Measurements from ENCODE around the gene OGDH. TPM values are rescaled to one million over a fixed set of nuclear protein-coding genes. Genes with fewer than 3 reads are reported as not detected.

OGDH gene
- total RNA-seq: 79.6 and 110 TPM in 2 replicates

DNA sequence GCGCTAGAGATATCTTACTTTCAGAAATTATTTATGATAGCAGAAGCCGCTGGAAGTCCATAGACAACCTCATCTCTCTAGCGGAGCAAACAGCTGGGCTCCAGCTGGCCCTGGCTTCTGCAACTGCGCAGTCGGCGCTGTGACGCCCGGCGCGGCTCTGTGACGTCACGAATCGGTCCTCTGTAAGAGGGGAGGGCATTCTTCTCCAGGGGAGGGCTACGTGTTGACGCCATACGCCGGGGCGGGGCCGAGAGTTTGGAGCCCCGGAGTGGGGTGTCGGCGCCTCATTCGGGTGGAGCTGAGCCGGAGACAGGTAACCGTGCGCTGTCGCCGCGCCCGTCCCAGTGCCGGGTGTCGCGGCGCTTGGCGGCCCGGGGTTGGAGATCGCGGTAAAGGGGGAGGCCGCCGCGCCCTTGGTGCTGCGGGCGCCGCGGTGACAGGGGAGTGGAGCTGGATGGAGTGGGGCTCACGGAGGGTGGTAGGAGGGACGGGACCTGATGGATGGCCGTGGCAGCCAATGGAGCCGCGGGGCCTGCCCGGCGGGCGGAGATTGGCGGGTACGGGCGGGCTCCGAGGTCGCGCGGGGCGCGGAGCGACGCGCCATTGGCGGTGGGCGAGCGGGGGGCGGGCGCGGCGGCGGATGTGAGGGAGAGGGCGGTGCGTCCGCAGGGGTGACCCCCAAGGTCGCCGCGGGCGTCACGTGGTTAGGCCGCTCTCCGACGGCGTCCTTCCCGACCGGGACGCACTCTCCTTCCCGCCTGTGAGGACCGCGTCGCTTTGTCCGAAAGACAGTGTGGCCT lies at the start of gene OGDH:
TSS of gene OGDH (plus strand) at position 287 of the 800 bp plus-strand sequence. CDS start 17,717 bp downstream, outside the sequence.

DNA sequence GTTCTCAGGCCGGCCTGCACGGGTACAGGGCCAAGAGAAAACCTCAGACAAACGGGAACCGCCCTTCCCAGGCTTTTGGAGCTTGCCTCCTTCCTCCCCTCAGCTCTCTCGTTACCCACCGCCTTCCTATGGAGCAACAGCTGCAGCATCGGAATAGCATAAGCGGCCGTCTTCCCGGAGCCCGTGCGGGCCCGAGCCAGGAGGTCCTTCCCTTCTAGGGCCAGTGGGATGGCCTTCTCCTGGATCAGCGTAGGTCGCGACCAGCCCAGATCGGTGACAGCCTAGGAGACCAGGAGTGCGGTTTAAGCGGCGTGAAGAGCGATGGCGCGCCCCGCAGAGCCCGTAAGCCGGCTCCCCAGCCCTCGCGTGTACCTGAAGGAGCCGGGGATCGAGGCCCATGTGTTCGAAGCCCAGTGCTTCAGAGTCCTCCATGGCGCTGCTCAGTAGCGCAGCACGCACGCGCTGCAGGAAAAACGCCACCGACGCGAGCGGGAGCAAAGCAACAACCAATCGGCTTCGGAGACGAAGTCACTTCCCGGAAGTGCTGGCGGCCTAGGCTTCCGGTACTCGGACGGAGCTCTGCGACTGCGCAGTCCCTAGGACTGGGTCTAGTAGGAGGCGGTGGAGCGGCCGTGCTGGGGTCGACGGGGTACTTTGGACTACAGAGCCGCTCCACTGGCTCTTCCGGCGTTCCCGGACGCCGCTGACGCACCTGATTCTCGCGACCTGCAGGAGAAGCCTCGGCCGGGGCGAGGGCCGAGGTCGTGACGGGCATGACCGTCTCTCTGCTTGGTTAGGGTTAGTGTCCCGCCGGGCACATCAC lies 32.8 kb upstream of the OGDH start, which contains the start of gene DDX56:
TSS of gene DDX56 (minus strand) at position 445 of the 823 bp plus-strand sequence. CDS start at position 432, 13 bp downstream.

DNA sequence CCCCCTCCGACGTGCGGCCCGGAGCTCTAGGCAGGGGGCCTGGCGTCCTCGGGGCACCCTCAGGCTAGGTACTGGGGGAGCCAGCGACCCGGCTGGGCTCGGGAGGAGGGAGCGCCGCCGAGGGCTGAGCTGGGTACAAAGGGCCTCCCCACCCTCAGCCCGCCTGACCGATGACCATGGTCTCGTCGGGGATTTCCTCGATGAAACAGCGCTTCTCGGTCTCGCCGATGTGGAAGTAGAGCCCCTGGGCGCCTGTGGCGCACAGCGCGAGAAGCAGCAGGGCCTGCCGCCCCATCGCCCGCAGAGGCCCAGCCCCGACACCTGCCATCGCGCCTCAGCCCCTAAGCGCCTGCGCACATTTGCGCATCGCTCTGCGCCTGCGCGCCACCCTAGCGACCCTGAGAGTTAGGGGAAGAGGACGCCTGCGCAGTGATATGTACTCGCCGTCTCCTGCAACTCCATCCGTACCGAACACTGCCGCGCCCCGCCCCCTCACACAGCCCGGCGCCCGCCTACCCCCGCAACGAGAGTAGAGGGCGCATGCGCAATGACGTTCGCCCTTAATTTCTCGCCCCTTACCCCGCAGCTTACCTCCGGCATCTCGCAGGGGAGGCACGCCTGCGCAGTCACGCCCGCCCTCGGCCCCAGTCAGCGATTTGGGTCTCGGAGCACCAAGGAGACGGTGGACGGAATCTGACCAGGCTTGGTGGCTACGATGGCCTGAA lies 24.4 kb upstream of the OGDH start, which contains the start of gene TMED4:
TSS of gene TMED4 (minus strand) at position 353 of the 725 bp plus-strand sequence. CDS start at position 328, 25 bp downstream.

DNA sequence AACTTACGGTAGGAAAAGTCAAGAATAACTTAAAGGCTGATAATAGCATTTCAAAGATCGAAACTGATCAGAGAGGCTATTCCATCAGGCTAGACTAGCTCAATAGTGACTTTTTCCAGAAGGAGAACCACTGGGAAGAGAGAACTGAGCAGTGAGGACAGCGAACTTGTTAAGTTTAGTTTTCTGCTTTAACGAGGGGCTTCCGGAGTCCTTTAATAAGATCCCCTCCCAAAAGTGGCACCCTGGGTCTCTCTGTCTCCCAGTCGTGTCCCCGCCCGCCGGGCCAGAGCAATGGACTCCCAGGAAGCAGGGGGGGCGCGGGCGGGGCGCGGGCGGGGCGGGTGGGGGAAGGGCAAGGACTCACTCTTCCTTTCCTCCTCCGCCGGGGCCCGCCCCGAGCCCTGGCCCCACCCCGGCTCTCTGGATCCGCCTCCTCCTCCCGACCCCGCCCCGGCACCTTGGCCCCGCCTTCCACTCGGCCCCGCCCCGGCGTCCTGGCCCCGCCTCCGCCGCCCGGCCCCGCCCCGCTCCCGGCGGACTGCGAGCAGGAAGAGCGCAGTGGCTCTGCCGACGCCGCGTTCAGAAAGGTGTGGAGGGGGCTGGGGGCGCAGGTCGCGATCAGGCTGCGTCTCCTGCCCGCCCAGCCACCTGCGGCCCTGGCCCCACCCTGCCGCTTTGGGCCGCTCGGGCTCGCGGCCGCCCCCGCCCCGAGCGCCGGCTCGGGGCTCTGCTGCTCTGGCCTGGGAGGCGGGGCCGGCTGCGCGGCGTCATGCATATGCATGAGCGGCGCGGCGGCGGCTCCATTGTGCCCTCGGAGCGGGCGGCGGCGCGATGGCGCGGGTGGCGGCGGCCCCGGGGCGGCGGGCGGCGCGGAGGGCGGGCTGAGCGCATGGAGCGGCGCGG lies 141.9 kb downstream of the OGDH start, which contains the start of gene ZMIZ2:
TSS of gene ZMIZ2 (plus strand) at position 803 of the 903 bp plus-strand sequence. CDS start 7,403 bp downstream, outside the sequence.

Other genes starting within 250 kb of the OGDH start
- 87.0 and 95.8 TPM in 2 replicates for gene NUDCD3, start 116.0 kb upstream of the OGDH start, total RNA-seq
- gene NPC1L1, start 65.3 kb upstream of the OGDH start, total RNA-seq: 0.15 and 0.17 TPM in 2 replicates
- gene DDX56, start 32.7 kb upstream of the OGDH start, total RNA-seq: 43.6 and 57.7 TPM in 2 replicates
- 97.9 and 120 TPM in 2 replicates for gene TMED4, start 24.4 kb upstream of the OGDH start, total RNA-seq
- 11.2 and 13.5 TPM in 2 replicates for gene ZMIZ2, start 142.2 kb downstream of the OGDH start, total RNA-seq
- 1,977 and 3,680 TPM in 2 replicates for gene PPIA, start 190.1 kb downstream of the OGDH start, total RNA-seq
- 136 and 290 TPM in 2 replicates for gene H2AZ2, start 241.5 kb downstream of the OGDH start, total RNA-seq

Data from smooth muscle cell of trachea (primary cell).